Measurements from ENCODE around the gene PIP4P1. TPM values are rescaled to one million over a fixed set of nuclear protein-coding genes. Genes with fewer than 3 reads are reported as not detected.

PIP4P1 gene
- total and polyA plus RNA-seq, 2 of the 13 experiments (the other 11 are each of a cell fraction or from before 2014, with no cell fraction given): 33.4 to 47.0 TPM

GRCh38 chr14:20456971-20457370 lies 4.3 kb downstream of the PIP4P1 start (continued):
- no peak for TF ChIP-seq GLI4 (CRISPR knock-in tag; IDR thresholded peaks at IDR 0.05; ENCODE audit: borderline replicate concordance)
- no peak for TF ChIP-seq HNRNPH1 (optimal IDR thresholded peaks at IDR 0.05; ENCODE audit: low read depth, low read length)
- TF ChIP-seq ZSCAN30 (CRISPR knock-in tag; IDR thresholded peaks at IDR 0.05): no peak
- no peak for TF ChIP-seq MED13 (CRISPR knock-in tag; IDR thresholded peaks at IDR 0.05)
- TF ChIP-seq ERF (CRISPR knock-in tag; IDR thresholded peaks at IDR 0.05): no peak
- no peak for TF ChIP-seq SMAD9 (CRISPR knock-in tag; IDR thresholded peaks at IDR 0.05)
- no peak for TF ChIP-seq SIX4 (CRISPR knock-in tag; IDR thresholded peaks at IDR 0.05)
- TF ChIP-seq MED1 (CRISPR knock-in tag; IDR thresholded peaks at IDR 0.05): no peak
- TF ChIP-seq ZHX1 (CRISPR knock-in tag; IDR thresholded peaks at IDR 0.05; ENCODE audit: low read depth): 0 out of 2 replicates have a peak, but pooled peaks have one; percentile 9
- no peak for TF ChIP-seq ZKSCAN1 (IDR thresholded peaks at IDR 0.05; ENCODE audit: low read length)
- TF ChIP-seq ZBTB20 (CRISPR knock-in tag; IDR thresholded peaks at IDR 0.05; ENCODE audit: borderline replicate concordance, low read depth): no peak
- TF ChIP-seq PTBP1 (IDR thresholded peaks at IDR 0.05; ENCODE audit: low read depth, low read length, poor library complexity, severe bottlenecking): no peak
- no peak for TF ChIP-seq HNRNPK (IDR thresholded peaks at IDR 0.05; ENCODE audit: low read depth, low read length, poor library complexity, severe bottlenecking)
- no peak for TF ChIP-seq HNF4G (IDR thresholded peaks at IDR 0.05; ENCODE audit: borderline replicate concordance, low read depth, low read length)
- no peak for TF ChIP-seq HNF4G (CRISPR knock-in tag; IDR thresholded peaks at IDR 0.05; ENCODE audit: borderline replicate concordance, low read depth)
- no peak for TF ChIP-seq ZNF292 (CRISPR knock-in tag; IDR thresholded peaks at IDR 0.05; ENCODE audit: borderline replicate concordance, low read depth)
- TF ChIP-seq ZNF382 (CRISPR knock-in tag; IDR thresholded peaks at IDR 0.05; ENCODE audit: borderline replicate concordance): no peak
- TF ChIP-seq GPBP1L1 (CRISPR knock-in tag; IDR thresholded peaks at IDR 0.05): no peak
- no peak for TF ChIP-seq MAFF (IDR thresholded peaks at IDR 0.05; ENCODE audit: low read depth, low read length)
- 0 out of 2 replicates have a peak, but pooled peaks have one; percentile 24 for TF ChIP-seq ZXDC (CRISPR knock-in tag; IDR thresholded peaks at IDR 0.05)
- no peak for TF ChIP-seq ZNF589 (CRISPR knock-in tag; conservative IDR thresholded peaks at IDR 0.05)
- TF ChIP-seq ZNF296 (CRISPR knock-in tag; conservative IDR thresholded peaks at IDR 0.05): no peak
- no peak for TF ChIP-seq ZNF256 (CRISPR knock-in tag; conservative IDR thresholded peaks at IDR 0.05)
- TF ChIP-seq FOXA1 (IDR thresholded peaks at IDR 0.05): no peak
- no peak for TF ChIP-seq FOXA1 (CRISPR knock-in tag; IDR thresholded peaks at IDR 0.05)
- no peak for TF ChIP-seq GTF3A (CRISPR knock-in tag; conservative IDR thresholded peaks at IDR 0.05)
